HG02884 (cell line): Measurements from ENCODE around the gene RPL29.

ENCODE experiments used
- ATAC-seq: cut with Tn5 transposase; IDR thresholded peaks from one replicate; pipeline ENCODE4 v1.9.1; 2021; ENCODE audit warnings: mild to moderate bottlenecking, moderate library complexity; ENCODE audit not compliant: unreplicated experiment

Gene RPL29

DNA sequence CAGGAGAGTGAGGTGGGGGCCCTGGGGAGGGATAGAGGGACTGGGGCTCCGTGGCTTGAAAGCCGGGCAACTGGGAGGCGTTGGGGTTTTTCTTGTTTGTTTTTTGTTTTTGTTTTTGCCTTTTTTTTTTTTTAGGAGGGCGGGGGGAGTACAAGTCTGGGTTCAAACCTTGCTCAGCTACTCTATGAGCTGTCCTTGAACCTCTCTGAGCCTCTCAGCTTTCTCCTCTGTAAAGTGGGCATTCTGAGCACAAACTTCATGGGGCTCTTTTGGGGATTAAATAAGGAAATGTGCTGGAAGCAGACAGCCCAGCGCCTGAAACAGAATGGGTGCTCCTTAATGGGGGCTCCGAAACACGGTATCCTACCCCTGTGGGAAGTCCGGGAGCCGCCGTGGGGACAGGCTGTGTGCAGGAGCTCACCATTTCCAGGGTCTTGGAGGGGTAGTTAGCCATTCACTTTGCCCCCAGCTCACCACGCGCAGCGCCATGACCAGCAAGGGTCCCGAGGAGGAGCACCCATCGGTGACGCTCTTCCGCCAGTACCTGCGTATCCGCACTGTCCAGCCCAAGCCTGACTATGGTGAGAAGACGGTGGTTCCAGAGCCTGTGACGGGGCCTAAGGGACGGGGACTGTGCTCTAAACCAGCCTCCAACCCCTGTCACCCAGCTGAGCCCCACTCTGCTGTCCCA lies 12.0 kb downstream of the RPL29 start:
- ATAC-seq: no peak

DNA sequence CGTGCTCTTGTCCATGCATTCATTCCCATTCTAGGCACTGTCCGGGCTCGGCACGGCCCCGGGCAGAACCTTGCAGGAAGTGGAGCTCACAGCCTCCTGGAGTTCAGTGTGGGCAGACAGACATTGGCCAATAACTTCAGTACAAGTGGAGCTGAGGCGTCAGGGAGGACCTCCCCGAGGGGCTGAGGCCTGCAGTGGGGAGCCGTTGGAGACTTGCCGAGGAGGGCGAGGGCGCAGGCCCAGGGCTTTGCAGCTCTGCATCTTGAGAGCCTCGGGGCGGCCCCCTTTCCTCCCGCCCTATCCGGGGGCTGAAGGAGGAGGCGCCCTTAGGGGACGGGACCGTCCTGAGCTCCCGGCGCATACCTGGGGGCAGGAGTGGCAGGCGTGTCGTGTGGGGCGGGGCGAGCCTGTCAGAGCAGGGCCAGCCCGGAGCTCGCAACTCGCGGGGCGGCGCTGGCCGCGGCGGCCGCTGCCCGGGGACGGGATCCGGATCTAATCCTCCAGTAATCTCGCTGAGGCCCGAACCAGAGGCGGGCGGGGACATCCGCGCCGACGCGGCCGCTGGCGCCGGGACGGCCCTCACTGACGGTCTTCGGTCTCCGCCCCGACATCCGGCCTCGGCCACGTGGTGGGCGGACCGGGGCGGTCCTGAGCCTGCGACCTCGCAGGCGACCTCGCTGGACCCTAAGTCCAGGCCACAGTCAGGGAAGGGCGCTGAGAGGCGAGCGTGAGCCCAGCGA lies 12.7 kb downstream of the RPL29 start, which contains the start of gene ACY1:
TSS of gene ACY1 (plus strand) at position 698 of the 740 bp plus-strand sequence. CDS start 530 bp downstream, outside the sequence.
- ATAC-seq: peak; percentile 68

DNA sequence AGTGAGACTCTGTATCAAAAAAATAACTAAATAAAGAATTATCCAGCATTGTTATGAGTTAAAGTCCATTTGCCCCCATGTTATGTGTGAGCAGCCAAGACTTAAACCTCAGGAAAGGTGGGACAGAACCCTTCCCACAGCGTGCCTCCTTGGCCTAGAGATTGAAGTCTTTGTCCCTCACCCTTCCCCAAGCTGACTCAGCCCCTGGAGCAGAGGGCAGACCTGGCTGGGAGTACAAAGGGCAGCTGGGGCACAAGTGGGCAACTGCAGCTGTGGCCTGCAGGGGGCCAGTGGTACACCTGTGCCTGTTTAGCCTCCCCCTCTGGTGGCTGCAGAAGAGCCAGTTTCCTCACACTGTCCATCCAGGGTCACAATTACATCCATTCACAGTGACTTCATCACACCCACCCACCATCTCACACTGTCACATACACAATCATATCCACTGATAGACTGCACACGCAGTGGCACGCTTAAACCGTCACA lies 13.3 kb downstream of the RPL29 start:
- ATAC-seq: peak; percentile 34

DNA sequence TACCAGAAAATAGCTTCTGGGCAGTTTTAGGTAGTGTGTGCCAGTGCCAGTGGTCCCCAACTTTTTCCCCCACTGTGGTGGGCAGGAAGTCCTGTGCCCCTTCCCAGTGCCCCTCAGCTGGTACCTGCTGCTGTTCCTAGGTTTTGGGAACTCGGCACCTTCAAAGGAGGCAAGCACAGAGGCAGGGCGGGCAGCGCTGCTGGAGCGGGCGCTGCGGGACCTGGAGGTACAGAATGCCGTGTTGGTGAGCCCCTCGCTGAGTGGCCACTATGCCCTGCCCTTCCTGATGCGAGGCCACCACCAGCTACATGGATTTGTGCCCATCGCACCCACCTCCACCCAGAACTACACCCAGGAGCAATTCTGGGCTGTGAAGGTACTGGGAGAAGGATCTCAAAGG lies 15.4 kb downstream of the RPL29 start:
- no peak for ATAC-seq

DNA sequence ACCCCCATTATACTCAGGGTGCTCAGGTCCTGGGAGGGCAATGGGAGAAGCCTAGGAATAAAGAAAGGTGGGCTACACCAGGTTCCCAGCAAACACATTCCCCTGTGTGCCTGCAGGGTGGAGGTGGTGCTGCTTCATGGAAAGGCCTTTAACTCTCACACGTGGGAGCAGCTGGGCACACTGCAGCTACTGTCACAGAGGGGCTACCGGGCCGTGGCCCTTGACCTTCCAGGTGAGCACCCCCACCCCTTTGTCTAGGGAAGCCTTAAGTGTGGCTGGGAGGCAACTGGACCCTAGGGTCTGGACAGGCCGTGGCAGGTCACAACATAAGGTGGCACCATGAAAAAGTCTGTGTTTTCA lies 17.6 kb downstream of the RPL29 start:
- no peak for ATAC-seq

DNA sequence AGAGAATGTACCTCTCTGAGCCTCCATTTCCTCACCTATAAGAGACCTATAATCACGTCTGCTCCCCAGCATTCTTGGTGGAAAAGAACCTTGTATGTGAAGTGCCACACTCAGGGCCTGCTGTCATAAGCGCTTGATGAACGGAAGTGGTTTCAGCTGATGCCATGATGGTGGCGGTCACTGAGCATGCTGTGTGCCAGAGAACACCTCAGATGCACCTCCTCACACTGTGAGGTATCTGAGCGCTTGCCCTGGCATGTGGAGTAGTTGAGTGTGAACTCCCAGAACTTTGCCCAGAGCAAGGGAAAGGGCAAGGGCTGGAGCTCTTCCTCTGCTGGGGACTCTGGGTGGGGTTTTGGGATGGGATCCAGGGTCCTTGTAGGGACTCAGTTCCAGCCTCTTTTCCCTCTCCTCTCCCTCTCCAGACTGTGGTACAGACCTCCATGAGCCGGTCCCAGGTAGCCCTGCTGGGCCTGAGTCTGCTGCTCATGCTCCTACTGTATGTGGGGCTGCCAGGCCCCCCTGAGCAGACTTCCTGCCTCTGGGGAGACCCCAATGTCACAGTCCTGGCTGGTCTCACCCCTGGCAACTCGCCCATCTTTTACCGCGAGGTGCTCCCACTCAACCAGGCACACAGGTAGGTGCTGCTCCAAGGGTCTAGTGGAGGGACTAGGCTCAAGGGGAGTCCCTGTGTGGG lies 18.1 kb downstream of the RPL29 start:
- ATAC-seq: no peak

DNA sequence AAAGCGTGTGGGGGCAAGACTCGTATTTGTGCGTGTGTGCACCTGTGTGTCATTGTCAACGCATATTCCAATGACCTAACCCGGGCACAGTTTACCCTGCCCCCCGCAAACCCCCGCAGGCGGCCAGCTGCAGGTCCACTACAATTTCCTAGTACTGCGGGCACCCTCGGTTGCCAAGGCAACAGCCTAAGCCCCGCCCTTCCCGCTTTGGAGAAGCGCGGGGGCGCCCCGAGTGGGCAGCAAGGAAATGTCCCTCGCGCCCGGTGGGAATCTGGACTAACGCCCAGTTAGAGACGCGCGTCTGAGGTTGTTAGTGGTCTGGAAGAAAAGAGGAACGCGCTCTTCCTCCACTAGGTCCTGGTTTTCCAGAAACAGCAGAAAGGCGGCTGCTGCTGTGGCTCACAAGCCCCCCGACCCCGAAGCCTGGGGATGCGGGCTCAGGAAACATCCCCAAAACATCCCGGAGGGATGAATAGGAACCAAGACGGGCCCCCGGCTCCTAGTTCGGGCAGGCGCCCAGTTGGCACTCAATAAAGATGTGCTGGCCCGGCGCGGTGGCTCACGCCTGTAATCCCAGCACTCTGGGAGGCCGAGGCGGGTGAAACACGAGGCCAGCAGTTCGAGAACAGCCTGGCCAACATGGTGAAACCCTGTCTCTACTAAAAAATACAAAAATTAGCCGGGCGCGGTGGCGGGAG lies 19.7 kb downstream of the RPL29 start:
- ATAC-seq: no peak

DNA sequence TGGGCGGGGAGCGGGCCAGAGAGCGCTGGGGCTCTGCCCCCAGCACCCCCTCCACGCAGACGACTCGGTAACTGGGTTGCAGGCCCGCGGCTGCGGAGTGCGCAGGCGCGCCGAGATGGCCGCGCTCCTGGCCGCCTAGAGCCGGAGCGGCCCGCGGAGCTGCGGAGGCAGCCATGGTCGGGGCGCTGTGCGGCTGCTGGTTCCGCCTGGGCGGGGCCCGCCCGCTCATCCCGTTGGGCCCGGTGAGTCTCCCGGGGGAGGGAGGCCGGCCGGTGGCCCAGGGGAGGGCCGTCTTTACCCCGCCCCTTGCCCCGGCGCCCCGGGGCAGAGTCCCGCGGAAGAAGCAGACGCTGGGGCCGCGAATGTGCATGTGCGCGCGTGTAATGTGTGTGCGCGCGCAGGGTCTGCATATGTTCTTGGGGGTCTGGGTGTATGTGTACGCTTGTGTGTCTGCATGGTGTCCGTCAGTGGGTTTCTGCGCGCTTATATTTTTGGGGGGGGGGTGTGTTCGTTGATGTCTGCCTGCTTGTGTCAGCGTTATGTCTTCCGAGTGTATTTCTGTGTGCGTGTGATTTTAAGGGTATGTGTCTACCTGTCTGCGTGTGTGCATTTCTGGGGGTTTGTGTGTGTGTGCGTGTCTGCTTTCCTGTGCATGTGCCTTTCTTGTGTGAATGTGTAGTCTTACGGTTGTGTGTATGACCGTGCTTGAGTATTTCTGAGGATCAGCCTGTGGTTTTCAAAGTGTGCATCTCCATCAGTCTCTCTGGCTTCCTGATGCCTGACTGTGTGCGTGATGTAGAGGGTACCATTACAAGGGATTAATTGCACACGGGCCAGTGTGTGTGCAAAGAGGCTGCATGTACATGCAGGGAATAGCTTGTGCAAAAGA lies 20.5 kb downstream of the RPL29 start, which contains the start of gene ABHD14A:
TSS of gene ABHD14A (plus strand) at position 102 of the 889 bp plus-strand sequence. CDS start at position 174, 72 bp downstream.
- ATAC-seq: no peak

DNA sequence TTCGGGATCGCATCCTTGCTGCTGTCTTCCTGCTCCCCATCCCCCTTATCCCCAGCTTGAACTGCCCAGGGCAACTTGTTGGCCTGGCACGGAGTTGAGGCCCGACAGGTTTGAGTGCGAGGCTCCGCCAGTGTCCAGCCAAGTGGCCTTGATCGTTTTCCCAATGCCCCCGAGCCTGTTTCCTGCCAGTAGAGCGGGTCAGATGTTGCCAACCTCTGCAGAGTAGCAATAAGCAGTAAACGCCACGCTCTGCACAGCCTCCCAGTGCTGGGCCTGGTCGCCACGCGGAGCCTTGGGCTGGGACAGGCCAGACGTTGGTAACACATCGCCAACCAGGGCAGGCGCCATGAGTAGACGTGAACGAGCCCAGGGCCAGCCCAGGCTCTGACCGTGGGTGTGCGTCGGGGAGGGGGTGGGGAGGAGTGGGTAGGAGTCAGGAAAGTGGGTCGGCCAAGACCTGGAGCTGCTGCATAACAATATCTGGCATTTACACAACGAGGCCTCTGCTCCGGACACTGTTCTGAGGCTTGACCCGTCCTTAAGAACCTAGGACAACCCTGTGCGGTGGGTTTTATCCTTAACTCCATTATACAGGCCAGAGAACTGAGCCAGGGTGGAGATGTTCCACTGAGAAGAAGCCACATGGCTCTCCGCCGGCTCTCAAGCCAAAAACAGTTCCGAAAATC lies 21.3 kb downstream of the RPL29 start:
- ATAC-seq: peak; percentile 4

DNA sequence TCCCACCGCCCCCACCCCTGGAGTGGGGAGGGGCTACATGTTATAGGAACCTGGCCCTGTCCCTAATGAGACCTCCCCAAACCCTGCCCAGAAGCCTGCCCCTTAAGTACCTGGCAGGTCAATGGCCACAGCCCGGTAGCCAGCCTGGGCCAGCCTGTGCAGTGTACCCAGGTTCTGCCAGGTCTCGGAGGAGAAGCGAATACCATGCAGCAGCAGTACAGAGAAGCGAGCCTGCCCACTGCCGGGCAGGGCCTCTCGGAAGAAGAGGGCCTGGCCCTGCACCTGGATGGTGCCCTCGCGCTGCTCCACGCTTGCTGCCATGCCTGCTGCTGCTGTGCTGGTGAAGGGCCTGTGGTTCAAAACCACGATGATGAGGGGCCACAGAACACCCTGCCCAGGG lies 24.3 kb downstream of the RPL29 start:
- ATAC-seq: no peak

DNA sequence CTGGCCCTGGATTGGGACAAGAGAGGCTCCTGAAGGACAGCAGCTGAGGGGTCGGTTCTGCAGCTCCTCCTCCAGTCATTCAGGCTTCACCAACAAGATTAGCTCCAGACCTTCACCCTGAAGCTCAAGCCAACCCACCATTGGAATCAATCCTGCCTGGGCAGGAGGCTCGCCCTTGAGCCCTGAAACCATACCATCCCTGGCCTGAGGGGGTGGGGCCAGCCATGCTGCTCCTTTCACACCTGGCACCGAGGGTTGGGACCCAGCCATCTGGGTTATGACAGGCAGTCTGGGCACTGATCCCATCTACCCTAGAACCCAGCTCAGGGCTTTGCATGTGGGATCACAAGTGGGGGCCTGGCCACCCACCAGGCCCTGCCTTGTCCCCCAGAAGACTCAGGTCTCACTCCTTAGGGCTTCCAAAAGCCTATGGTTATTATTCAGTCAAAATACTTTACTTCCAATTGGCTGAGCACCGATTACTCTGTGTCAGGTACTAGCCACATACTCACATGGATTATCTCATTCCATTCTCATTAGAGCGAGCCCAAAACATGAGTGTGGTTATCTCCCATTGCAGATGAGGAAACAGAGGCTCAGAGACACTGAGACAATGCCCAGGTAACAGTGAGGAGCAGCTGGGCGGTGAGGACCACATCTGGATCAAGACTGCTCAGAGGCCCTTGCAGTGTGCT lies 24.9 kb downstream of the RPL29 start:
- ATAC-seq: no peak

DNA sequence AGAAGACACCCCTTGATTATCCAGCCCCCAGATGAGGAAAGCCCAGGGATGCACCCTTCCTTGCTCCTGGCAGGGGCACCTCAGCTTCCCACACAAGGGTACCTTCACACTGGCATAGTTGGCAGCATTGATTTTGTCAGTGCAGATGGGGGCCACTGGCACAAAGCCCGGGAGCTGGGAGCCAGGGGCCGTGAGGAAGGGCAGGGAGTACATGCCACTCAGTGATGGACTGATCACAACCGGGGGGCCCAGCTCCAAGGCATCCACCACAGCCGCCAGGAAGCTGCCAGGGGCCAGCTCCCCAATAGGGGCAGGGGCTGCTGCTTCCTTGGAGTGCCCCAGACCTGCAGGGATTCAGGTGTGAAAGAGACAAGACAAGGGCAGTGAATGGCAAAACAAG lies 25.9 kb downstream of the RPL29 start:
- ATAC-seq: no peak

DNA sequence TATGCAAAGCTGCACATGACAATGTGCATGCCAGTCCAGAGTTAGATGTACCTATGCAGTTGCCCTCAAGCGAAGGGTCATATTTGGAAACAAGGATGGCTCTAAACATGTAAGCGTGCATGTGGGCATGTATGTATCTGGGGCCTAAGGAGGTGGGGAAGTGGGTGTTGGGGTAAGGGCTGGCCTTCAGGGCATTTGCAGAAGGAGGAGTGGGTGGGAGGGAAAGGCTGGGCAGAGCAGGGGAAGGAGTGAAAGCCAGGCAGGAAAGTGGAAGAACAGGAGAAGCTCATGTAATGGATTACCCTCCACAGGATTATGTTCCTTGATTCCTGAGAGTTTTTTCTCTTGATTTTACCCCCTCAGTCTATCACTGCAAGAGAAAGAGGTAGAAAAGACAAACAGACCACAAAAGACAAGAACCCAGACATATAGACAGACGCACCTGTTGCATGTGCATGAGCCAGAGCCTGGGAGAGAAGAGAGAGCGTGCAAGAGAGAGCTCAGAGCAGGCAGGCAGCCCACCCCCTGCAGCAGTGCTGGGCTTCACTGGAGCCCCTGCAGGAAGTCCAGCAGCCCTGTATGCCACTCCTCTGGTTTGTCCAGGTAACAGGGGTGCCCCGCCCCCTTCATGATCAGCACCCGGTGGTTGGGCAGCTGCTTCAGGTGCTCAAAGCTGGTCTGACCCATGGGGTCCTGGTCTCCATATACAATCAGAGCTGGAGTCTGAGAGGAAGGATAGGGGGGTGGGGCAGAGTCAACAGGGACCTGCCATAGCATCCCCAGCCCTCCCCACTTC lies 26.6 kb downstream of the RPL29 start:
- ATAC-seq: no peak

DNA sequence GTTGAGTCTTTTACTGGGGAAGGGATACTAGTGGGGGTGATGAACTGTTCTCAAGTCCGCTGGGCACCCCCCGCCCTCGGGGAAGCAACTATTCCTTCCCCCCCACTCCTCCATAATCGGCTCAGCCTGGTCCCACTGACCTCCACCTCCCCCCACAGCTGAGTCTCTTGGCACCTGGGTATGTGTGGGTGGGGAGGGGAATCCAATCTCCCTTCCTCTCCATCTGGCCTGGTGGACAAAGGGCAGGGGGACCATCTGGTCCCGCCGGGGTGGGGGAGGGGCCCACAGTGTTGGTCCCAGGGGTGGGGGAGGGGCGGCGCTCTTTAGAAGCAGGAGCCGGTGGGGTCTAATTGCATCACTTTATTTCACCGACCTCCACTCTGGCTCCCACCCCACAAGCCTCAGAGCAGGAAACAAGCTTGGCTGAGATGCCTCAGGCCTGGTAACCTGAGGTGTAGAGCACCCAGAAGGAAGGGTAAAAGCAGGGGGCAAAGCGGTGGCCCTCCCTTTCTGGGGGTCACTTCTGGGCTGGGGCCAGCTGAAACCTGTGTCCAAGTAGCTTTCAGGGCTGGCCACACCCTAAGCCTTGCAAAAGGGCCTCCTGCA lies 27.4 kb downstream of the RPL29 start:
- ATAC-seq: no peak

DNA sequence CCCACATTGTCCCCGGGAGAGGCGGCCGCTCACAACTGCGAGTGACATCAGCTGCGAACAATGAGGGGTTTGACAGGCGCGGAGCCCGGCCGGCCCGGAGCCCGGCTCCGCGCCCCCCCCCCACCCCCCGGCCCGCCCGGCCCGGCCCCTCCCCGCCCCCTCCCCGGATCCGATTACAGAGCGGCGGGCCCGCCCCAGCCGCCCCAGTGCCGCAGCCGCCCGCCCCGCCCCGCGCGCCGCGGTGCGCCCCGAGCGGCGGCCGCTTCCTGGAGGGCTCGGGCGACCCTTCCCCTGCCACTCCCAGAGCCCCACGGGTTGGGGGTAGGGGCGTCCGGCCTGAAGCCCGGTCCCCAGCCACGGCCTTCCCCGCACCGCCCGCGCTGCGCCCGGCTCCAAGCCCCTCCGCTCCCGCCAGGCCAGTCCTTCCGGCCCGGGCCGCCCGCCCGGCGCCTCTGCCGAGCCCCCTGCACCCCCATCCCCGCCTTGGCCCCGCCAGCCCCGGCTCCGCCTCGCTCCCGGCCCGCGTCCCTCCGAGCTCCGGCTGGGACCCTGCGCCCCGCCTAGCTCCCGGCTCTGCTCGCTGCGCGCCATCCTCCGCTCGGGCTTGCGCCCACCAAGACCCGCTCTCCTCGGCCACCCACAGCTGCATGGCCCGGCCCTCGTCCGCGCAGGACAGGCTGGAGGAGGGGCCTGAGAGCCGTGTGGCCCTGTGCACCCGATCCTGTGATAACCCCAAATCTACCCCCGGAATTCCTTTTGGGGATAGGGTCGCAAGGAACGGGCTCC lies 28.1 kb downstream of the RPL29 start, which contains the start of gene PCBP4:
TSS of gene PCBP4 (minus strand) at position 71 of the 786 bp plus-strand sequence. CDS start 6,214 bp downstream, outside the sequence.
- ATAC-seq: peak; percentile 53

DNA sequence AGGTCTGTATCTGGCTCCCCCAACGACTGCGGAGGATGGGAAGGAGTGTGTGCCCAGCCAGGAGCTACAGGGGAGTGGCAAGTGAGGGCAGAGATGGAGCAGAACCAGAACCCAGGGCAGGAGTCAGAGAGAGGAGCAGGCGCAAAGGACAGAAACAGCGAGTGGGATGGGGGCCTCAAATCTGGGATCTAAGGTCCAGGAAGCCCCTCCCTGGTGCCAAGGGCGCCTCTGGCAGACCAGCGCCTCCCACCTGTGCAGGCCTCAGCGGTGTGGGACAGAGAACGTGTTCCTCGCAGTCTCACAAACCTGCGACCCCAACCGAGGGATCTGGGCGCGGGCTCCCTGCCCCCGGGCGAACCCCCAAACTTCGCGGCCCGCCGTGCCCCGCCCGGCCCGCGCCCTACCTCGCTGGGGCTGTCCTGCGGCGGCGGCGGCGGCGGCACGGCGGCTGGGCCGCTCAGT lies 28.7 kb downstream of the RPL29 start:
- ATAC-seq: no peak

DNA sequence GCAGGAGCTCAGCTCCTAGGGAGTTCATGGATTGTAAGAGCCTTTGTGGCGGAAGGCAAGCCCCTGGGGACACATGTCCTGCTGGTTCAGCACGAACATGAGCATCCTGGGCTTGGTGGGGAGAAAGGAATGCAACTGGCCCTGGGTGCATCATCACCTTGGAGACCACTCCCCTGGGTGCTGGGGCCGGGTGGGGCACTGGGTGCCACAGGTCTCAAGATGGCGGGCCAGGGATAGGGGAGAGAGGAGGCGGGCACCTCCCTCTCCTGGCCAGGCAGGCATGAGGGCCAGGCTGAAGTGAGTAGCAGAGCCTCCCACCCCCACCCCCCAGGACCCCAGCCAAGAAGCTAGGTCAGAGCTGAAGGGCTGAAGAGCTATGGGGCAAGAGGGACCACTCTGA lies 29.2 kb downstream of the RPL29 start:
- no peak for ATAC-seq
